Measurements from ENCODE around the gene FXR2.

FXR2 gene

GRCh38 chr17:7549401-7550055, 65.2 kb downstream of the FXR2 start:
- peak overlapping the region; percentile 14; the same call in 1 of the 2 replicates for H3K4me3 ChIP-seq (ENCODE audit: low read depth, low read length)

GRCh38 chr17:7548585-7549400, 65.9 kb downstream of the FXR2 start, which contains the start of gene TNFSF12:
Gene TNFSF12, plus strand, starts transcription at chr17:7549058. Its CDS starts 96 bp downstream, at chr17:7549154.
- no peak for DNase-seq (ENCODE audit: low read depth)
- H3K4me3 ChIP-seq (ENCODE audit: low read depth, low read length), result peak within 1 kb of the TSS; percentile 58
- no peak for TF ChIP-seq CTCF (IDR thresholded peaks at IDR 0.05; ENCODE audit: low read depth, low read length, missing control alignments)

More at GRCh38 chr17:7549401-7550055, 65.2 kb downstream of the FXR2 start:
- DNase-seq (ENCODE audit: low read depth), result no peak
- TF ChIP-seq CTCF (IDR thresholded peaks at IDR 0.05; ENCODE audit: low read depth, low read length, missing control alignments), result no peak

GRCh38 chr17:7544911-7545310, 69.8 kb downstream of the FXR2 start:
- no peak for TF ChIP-seq CTCF (IDR thresholded peaks at IDR 0.05; ENCODE audit: low read depth, low read length, missing control alignments)

More at GRCh38 chr17:7544911-7545310, 69.8 kb downstream of the FXR2 start:
- no peak for DNase-seq (ENCODE audit: low read depth)
- H3K4me3 ChIP-seq (ENCODE audit: low read depth, low read length), result no peak overlapping the region
